Neural cell (in vitro differentiated cells): Measurements from ENCODE around the gene LHX4.

Experiments
- EP300 ChIP-seq: fragments of 450-650 bp; conservative IDR thresholded peaks from 2 replicates; pipeline ENCODE4 v1.6.1; 2014; ENCODE audit warnings: antibody characterized with exemption, mild to moderate bottlenecking, moderate library complexity; ENCODE audit not compliant: poor library complexity, severe bottlenecking
- EZH2 ChIP-seq: fragments of 200-600, 300-800 bp; shearing (Covaris generic), sonication (generic); IDR thresholded peaks from 2 replicates; pipeline ENCODE4 v1.6.1; 2014; ENCODE audit warnings: antibody characterized with exemption, low read length, borderline replicate concordance, mild to moderate bottlenecking; ENCODE audit not compliant: insufficient read depth, poor library complexity, severe bottlenecking
- POLR2AphosphoS5 ChIP-seq: IDR thresholded peaks from 2 replicates; pipeline ENCODE4 v1.6.1; 2012
- RAD21 ChIP-seq: fragments of 450-650 bp; conservative IDR thresholded peaks from 2 replicates; pipeline ENCODE4 v1.6.1; 2014; ENCODE audit warnings: antibody characterized with exemption, mild to moderate bottlenecking, moderate library complexity
- TF ChIP-seq, protein P1 (sequence below): fragments of 450-650 bp; IDR thresholded peaks from 2 replicates; pipeline ENCODE4 v1.5.1; 2014; ENCODE audit warnings: antibody characterized with exemption, mild to moderate bottlenecking, moderate library complexity; ENCODE audit not compliant: poor library complexity, severe bottlenecking
- TF ChIP-seq, protein P2 (sequence below): IDR thresholded peaks from 2 replicates; pipeline ENCODE4 v1.6.1; 2012; ENCODE audit warnings: borderline replicate concordance

DNA sequence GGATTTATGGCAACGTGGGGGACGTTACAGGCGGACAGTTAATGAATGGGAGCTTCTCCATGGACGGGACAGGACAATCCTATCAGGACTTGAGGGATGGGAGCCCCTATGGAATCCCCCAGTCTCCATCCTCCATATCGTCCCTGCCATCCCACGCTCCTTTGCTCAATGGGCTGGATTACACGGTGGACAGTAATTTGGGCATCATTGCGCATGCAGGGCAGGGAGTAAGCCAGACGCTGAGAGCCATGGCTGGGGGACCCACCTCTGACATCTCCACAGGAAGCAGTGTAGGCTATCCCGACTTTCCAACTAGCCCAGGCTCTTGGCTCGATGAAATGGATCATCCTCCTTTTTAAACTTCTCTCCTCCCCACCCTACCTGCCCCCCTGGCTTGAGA, 44.2 kb downstream of the LHX4 start:
- TF ChIP-seq POLR2AphosphoS5, result no peak
- TF ChIP-seq, protein P1, sequence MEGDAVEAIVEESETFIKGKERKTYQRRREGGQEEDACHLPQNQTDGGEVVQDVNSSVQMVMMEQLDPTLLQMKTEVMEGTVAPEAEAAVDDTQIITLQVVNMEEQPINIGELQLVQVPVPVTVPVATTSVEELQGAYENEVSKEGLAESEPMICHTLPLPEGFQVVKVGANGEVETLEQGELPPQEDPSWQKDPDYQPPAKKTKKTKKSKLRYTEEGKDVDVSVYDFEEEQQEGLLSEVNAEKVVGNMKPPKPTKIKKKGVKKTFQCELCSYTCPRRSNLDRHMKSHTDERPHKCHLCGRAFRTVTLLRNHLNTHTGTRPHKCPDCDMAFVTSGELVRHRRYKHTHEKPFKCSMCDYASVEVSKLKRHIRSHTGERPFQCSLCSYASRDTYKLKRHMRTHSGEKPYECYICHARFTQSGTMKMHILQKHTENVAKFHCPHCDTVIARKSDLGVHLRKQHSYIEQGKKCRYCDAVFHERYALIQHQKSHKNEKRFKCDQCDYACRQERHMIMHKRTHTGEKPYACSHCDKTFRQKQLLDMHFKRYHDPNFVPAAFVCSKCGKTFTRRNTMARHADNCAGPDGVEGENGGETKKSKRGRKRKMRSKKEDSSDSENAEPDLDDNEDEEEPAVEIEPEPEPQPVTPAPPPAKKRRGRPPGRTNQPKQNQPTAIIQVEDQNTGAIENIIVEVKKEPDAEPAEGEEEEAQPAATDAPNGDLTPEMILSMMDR, result no peak
- no peak for TF ChIP-seq RAD21
- TF ChIP-seq EP300, result no peak
- TF ChIP-seq EZH2, result no peak
- TF ChIP-seq, protein P2, sequence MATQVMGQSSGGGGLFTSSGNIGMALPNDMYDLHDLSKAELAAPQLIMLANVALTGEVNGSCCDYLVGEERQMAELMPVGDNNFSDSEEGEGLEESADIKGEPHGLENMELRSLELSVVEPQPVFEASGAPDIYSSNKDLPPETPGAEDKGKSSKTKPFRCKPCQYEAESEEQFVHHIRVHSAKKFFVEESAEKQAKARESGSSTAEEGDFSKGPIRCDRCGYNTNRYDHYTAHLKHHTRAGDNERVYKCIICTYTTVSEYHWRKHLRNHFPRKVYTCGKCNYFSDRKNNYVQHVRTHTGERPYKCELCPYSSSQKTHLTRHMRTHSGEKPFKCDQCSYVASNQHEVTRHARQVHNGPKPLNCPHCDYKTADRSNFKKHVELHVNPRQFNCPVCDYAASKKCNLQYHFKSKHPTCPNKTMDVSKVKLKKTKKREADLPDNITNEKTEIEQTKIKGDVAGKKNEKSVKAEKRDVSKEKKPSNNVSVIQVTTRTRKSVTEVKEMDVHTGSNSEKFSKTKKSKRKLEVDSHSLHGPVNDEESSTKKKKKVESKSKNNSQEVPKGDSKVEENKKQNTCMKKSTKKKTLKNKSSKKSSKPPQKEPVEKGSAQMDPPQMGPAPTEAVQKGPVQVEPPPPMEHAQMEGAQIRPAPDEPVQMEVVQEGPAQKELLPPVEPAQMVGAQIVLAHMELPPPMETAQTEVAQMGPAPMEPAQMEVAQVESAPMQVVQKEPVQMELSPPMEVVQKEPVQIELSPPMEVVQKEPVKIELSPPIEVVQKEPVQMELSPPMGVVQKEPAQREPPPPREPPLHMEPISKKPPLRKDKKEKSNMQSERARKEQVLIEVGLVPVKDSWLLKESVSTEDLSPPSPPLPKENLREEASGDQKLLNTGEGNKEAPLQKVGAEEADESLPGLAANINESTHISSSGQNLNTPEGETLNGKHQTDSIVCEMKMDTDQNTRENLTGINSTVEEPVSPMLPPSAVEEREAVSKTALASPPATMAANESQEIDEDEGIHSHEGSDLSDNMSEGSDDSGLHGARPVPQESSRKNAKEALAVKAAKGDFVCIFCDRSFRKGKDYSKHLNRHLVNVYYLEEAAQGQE, result no peak
